ENCODE results near the gene UNC5B. TPM values are rescaled to one million over a fixed set of nuclear protein-coding genes. Genes with fewer than 3 reads are reported as not detected.

Gene UNC5B
- polyA plus RNA-seq, 3 donors = 0.04 to 0.72 TPM; not detected in 1

DNA sequence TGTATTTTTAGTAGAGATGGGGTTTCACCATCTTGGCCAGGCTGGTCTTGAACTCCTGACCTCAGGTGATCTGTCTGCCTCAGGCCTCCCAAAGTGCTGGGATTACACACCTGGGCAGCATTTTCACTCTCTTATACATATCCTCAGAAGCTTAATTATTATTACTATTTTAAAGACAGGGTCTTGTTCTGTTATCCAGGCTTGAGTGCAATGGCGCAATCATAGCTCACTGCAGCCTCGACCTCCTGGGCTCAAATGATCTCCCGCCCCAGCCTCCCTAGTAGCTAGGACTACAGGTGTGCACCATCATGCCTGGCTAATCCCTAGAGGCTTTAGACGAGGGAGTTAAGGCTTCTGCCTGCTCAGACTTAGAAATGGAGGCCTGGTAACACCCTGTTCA is 26.3 kb downstream of the UNC5B start:
- 100% methylated on average over 1 of the region's 4 CpGs for WGBS (ENCODE audit: insufficient coverage)
- Mint-ChIP-seq H3K27ac (peak overlapping the region in 1 of 7 donors; percentile 52), H3K4me1 (peaks cover 29% of the 10 kb centered on the region), H3K9me3 (no peaks in the 10 kb centered on the region), H3K36me3 (no peaks in the 10 kb centered on the region), H3K27me3 (ENCODE audit: low read depth in 3 of 3) (peaks cover 2 to 6% (median 4%) of the 10 kb centered on the region in 3 donors), H3K4me3 (no peak overlapping the region)
- no peaks in the 10 kb centered on the region for H3K9me3 ChIP-seq (replicated peaks in 1 of 2; ENCODE audit: control insufficient read depth in 1 of 2, insufficient read depth in 1 of 2, low read length in 2 of 2)
- no peak overlapping the region for H3K4me3 ChIP-seq (replicated peaks in 1 of 3; ENCODE audit: low read depth in 2 of 3, low read length in 3 of 3)
- intact Hi-C loops (cut with micrococcal nuclease) = no loop called here
- H4K20me1 ChIP-seq (ENCODE audit: insufficient read depth, low read length) = no peaks in the 10 kb centered on the region
- no peak overlapping the region for H3K9ac ChIP-seq (ENCODE audit: insufficient read depth, low read length, poor library complexity, severe bottlenecking)
- no peak overlapping the region for H3K4me2 ChIP-seq (replicated peaks; ENCODE audit: extremely low read depth, low read length, poor library complexity, severe bottlenecking)
- H2AFZ ChIP-seq (ENCODE audit: insufficient read depth, low read depth, low read length, poor library complexity, severe bottlenecking) = no peak overlapping the region
- no peak overlapping the region for H3K27ac ChIP-seq (ENCODE audit: low read depth in 1 of 2, low read length in 2 of 2)
- peaks cover 27 to 43% of the 10 kb centered on the region in 2 donors for H3K4me1 ChIP-seq (ENCODE audit: control insufficient read depth in 1 of 2, insufficient read depth in 2 of 2, low read length in 2 of 2)
- H3K36me3 ChIP-seq (replicated peaks in 1 of 2; ENCODE audit: control insufficient read depth in 1 of 2, insufficient read depth in 2 of 2, low read length in 2 of 2) = no peaks in the 10 kb centered on the region
- no peaks in the 10 kb centered on the region for H3K27me3 ChIP-seq (ENCODE audit: control insufficient read depth in 2 of 2, insufficient read depth in 2 of 2, low read length in 2 of 2)
- H3K79me2 ChIP-seq (ENCODE audit: insufficient read depth, low read length) = no peaks in the 10 kb centered on the region
- DNase-seq = no peak
- TF ChIP-seq, protein P1, sequence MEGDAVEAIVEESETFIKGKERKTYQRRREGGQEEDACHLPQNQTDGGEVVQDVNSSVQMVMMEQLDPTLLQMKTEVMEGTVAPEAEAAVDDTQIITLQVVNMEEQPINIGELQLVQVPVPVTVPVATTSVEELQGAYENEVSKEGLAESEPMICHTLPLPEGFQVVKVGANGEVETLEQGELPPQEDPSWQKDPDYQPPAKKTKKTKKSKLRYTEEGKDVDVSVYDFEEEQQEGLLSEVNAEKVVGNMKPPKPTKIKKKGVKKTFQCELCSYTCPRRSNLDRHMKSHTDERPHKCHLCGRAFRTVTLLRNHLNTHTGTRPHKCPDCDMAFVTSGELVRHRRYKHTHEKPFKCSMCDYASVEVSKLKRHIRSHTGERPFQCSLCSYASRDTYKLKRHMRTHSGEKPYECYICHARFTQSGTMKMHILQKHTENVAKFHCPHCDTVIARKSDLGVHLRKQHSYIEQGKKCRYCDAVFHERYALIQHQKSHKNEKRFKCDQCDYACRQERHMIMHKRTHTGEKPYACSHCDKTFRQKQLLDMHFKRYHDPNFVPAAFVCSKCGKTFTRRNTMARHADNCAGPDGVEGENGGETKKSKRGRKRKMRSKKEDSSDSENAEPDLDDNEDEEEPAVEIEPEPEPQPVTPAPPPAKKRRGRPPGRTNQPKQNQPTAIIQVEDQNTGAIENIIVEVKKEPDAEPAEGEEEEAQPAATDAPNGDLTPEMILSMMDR (IDR thresholded peaks at IDR 0.05) = no peak

DNA sequence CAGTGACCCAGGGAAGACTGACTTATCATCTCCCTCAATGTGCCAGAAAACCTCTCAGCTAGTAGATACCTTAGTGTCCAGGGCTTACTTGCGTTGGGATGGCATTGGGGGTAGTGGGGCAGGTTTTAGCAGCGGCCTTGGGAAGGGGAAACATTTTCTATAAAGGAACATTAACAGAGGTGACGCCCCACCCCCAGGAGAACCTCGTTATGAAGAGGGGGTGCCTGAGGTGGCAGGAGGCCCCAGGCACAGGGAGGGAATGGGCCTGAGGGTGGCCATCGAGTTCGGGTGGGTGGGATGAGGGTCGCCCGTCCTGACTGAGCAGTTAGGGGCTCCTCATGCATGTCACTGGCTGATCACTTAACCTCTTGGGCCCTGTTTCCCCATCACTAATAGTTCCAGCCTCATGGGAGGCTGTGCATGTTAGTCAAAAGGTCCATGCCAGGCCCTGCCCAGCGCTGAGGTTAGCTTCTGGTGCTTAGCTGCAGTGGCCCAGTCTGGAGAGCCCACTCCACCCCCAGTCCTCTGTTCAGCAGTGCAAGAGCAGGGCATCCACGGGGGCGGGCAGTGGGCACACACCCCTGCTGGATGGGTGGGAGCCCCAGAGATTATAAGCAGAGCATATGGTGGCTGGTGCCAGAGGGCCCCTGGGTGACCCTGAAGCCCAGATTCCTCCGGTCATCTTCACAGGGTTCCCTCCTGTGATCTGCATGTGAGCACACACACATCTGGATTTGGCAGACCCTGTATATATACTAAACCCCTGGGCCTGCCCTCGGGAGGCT is 27.0 kb downstream of the UNC5B start:
- no peak for DNase-seq
- H3K27me3 ChIP-seq (ENCODE audit: control insufficient read depth in 2 of 2, insufficient read depth in 2 of 2, low read length in 2 of 2) = no peaks in the 10 kb centered on the region
- TF ChIP-seq, protein P1 (IDR thresholded peaks at IDR 0.05) = no peak
- H2AFZ ChIP-seq (ENCODE audit: insufficient read depth, low read depth, low read length, poor library complexity, severe bottlenecking) = no peak overlapping the region
- H3K4me2 ChIP-seq (replicated peaks; ENCODE audit: extremely low read depth, low read length, poor library complexity, severe bottlenecking) = no peak overlapping the region
- peaks cover 26 to 43% of the 10 kb centered on the region in 2 donors for H3K4me1 ChIP-seq (ENCODE audit: control insufficient read depth in 1 of 2, insufficient read depth in 2 of 2, low read length in 2 of 2)
- Mint-ChIP-seq H3K27me3 (ENCODE audit: low read depth in 3 of 3) (peaks cover 2 to 6% (median 4%) of the 10 kb centered on the region in 3 donors), H3K9me3 (no peaks in the 10 kb centered on the region), H3K4me1 (peaks cover 28% of the 10 kb centered on the region), H3K4me3 (no peak overlapping the region), H3K36me3 (no peaks in the 10 kb centered on the region), H3K27ac (no peak overlapping the region)
- H3K27ac ChIP-seq (ENCODE audit: low read depth in 1 of 2, low read length in 2 of 2) = no peak overlapping the region
- H3K9me3 ChIP-seq (replicated peaks in 1 of 2; ENCODE audit: control insufficient read depth in 1 of 2, insufficient read depth in 1 of 2, low read length in 2 of 2) = no peaks in the 10 kb centered on the region
- H3K79me2 ChIP-seq (ENCODE audit: insufficient read depth, low read length) = no peaks in the 10 kb centered on the region
- no peak overlapping the region for H3K4me3 ChIP-seq (replicated peaks in 1 of 3; ENCODE audit: low read depth in 2 of 3, low read length in 3 of 3)
- intact Hi-C loops (cut with micrococcal nuclease) = no loop called here
- H3K36me3 ChIP-seq (replicated peaks in 1 of 2; ENCODE audit: control insufficient read depth in 1 of 2, insufficient read depth in 2 of 2, low read length in 2 of 2) = no peaks in the 10 kb centered on the region
- 87% methylated on average over 3 of the region's 13 CpGs for WGBS (ENCODE audit: insufficient coverage)
- no peak overlapping the region for H3K9ac ChIP-seq (ENCODE audit: insufficient read depth, low read length, poor library complexity, severe bottlenecking)
- H4K20me1 ChIP-seq (ENCODE audit: insufficient read depth, low read length) = no peaks in the 10 kb centered on the region

All from CD14-positive monocyte (primary cell).